ENCODE data around the gene MYH15.

MYH15 gene

GRCh38 chr3:108432431-108432830 is 78.0 kb downstream of the MYH15 start:
- in situ Hi-C loops (cut with MboI; ENCODE audit: low sequenced_read_pairs): no loop called here

- in situ Hi-C loops (cut with MboI; ENCODE audit: low sequenced_read_pairs): no loop called here
These were observed 79.9 kb downstream of the MYH15 start for GRCh38 chr3:108430540-108430939.

- in situ Hi-C loops (cut with MboI; ENCODE audit: low sequenced_read_pairs): no loop called here
These were observed 81.8 kb downstream of the MYH15 start for GRCh38 chr3:108428586-108428985.

- in situ Hi-C loops (cut with MboI; ENCODE audit: low sequenced_read_pairs): loop anchor here (25.0 kb wide), 1 partner anchor 484 kb away; no protein-coding TSS in a partner anchor
These were observed 89.5 kb downstream of the MYH15 start for GRCh38 chr3:108420926-108421325.

GRCh38 chr3:108416111-108416869 is 94.1 kb downstream of the MYH15 start:
- in situ Hi-C loops (cut with MboI; ENCODE audit: low sequenced_read_pairs): loop anchor here (25.0 kb wide), 1 partner anchor 479 kb away; no protein-coding TSS in a partner anchor

- in situ Hi-C loops (cut with MboI; ENCODE audit: low sequenced_read_pairs): loop anchor here (25.0 kb wide), 1 partner anchor 478 kb away; no protein-coding TSS in a partner anchor
These were observed 94.7 kb downstream of the MYH15 start for GRCh38 chr3:108415661-108416060.

GRCh38 chr3:108414007-108414406 is 96.4 kb downstream of the MYH15 start:
- in situ Hi-C loops (cut with MboI; ENCODE audit: low sequenced_read_pairs): loop anchor here (25.0 kb wide), 1 partner anchor 477 kb away; no protein-coding TSS in a partner anchor

GRCh38 chr3:108412121-108412750 is 98.2 kb downstream of the MYH15 start:
- in situ Hi-C loops (cut with MboI; ENCODE audit: low sequenced_read_pairs): loop anchor here (25.0 kb wide), 1 partner anchor 475 kb away; no protein-coding TSS in a partner anchor

- in situ Hi-C loops (cut with MboI; ENCODE audit: low sequenced_read_pairs): loop anchor here (25.0 kb wide), 1 partner anchor 473 kb away; no protein-coding TSS in a partner anchor
These were observed 99.8 kb downstream of the MYH15 start for GRCh38 chr3:108410531-108410984.

- in situ Hi-C loops (cut with MboI; ENCODE audit: low sequenced_read_pairs): loop anchor here (25.0 kb wide), 1 partner anchor 472 kb away; no protein-coding TSS in a partner anchor
These were observed 100.6 kb downstream of the MYH15 start for GRCh38 chr3:108409800-108410178.

- in situ Hi-C loops (cut with MboI; ENCODE audit: low sequenced_read_pairs): loop anchor here (25.0 kb wide), 1 partner anchor 472 kb away; no protein-coding TSS in a partner anchor
These were observed 101.3 kb downstream of the MYH15 start for GRCh38 chr3:108408883-108409799.

- in situ Hi-C loops (cut with MboI; ENCODE audit: low sequenced_read_pairs): loop anchor here (25.0 kb wide), 1 partner anchor 471 kb away; no protein-coding TSS in a partner anchor
These were observed 102.5 kb downstream of the MYH15 start for GRCh38 chr3:108407886-108408285.

GRCh38 chr3:108406661-108407206 is 103.7 kb downstream of the MYH15 start:
- in situ Hi-C loops (cut with MboI; ENCODE audit: low sequenced_read_pairs): loop anchor here (25.0 kb wide), 1 partner anchor 469 kb away; no protein-coding TSS in a partner anchor

- in situ Hi-C loops (cut with MboI; ENCODE audit: low sequenced_read_pairs): loop anchor here (25.0 kb wide), 1 partner anchor 469 kb away; no protein-coding TSS in a partner anchor
These were observed 104.2 kb downstream of the MYH15 start for GRCh38 chr3:108406063-108406660.

- in situ Hi-C loops (cut with MboI; ENCODE audit: low sequenced_read_pairs): loop anchor here (25.0 kb wide), 1 partner anchor 467 kb away; no protein-coding TSS in a partner anchor
These were observed 106.0 kb downstream of the MYH15 start for GRCh38 chr3:108404368-108404767.

- in situ Hi-C loops (cut with MboI; ENCODE audit: low sequenced_read_pairs): loop anchor here (25.0 kb wide), 1 partner anchor 467 kb away; no protein-coding TSS in a partner anchor
These were observed 106.6 kb downstream of the MYH15 start for GRCh38 chr3:108403686-108404345.

GRCh38 chr3:108403198-108403597 is 107.2 kb downstream of the MYH15 start:
- in situ Hi-C loops (cut with MboI; ENCODE audit: low sequenced_read_pairs): loop anchor here (25.0 kb wide), 1 partner anchor 466 kb away; no protein-coding TSS in a partner anchor

GRCh38 chr3:108401836-108402235 is 108.6 kb downstream of the MYH15 start:
- in situ Hi-C loops (cut with MboI; ENCODE audit: low sequenced_read_pairs): loop anchor here (25.0 kb wide), 1 partner anchor 465 kb away; no protein-coding TSS in a partner anchor

GRCh38 chr3:108398510-108398909 is 111.9 kb downstream of the MYH15 start:
- in situ Hi-C loops (cut with MboI; ENCODE audit: low sequenced_read_pairs): no loop called here
